GM21723 (cell line): ENCODE measurements around the gene RXFP1.
A peak's percentile ranks its signal among the peaks of the same experiment; 100 is the strongest.

ENCODE experiments used
- ATAC-seq: cut with Tn5 transposase; IDR thresholded peaks from one replicate; pipeline ENCODE4 v1.9.1; 2021; ENCODE audit warnings: mild to moderate bottlenecking, moderate library complexity; ENCODE audit not compliant: unreplicated experiment

The RXFP1 gene

DNA sequence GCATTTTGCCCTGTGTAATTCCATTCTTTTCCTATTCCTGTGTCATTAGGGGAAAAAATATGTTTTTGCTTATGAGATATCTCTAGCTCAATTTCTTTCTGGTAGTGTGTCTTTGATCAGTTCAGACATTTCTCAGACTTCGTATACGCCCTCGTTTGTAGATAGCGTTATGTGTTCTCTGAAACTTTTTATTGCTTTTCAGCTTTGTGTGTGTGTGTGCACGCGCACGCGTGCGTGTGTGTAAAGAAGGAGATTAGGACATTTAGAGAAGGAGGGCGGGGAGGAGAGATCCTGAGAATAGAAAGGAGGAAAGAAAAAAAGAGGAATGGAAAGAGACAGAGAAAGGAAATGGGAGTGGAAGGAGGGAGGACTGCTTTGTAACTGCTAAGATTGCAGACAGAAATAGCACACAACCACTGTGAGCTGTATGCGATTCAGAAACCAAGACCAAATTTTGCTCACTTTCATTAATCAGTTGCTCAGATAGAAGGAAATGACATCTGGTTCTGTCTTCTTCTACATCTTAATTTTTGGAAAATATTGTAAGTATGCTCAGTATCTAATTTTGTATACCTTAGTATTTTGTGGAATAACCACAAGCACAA is at the start of gene RXFP1:
RXFP1 (plus strand) TSS at position 399 of the 605 bp plus-strand sequence; CDS start at position 494, 95 bp downstream.
- no peak for ATAC-seq

DNA sequence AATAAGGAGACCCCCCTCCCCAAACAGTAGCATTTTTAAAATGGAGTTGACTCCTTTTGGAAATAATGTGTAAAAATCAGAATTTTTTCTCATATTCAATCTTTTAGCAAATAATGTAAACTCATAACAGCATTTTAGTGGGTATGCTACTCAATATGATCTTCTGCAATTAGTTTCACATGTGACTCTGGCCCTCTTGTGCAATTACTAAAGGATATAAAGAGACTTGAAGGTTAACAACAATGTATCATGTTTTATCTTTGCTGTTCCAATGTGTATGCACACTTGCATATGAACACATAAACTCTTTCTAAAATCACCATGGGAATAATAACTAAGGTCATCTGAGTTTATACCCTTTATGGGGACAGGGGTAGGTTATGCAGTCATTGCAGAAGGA is 39.9 kb upstream of the RXFP1 start:
- ATAC-seq, result no peak

DNA sequence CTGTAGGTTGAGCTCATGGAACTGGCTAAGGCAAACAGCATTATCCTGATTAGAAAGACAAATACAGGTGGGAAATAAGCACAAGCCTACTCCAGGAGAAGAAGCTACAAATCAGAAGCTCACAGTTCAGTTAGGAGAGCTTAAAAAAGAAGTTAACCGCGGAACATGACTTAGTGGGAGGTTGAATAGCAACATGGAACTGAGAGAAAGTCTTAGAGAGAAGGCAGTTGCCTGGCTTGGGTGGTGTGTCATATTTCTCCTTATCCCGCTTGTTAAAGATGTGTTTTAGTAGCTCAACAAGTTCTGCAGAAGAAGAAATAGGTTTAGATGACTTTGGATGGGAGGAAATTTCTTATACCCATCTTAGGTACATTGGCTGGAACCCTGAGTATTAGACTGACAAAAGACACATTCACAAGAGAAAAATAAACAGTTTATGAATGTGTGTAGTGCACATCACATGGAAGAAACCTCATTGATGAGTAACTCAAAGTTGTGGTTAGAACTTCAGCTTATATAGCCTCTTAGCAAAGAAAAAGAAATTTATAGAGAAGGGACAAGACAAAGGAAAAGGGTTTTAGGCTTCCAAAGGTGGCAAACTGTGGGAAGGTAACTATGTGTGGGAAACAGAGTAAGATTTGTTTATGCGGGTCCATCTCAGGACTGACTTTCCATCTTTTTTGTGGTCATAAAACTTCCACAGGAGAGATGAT is 37.4 kb upstream of the RXFP1 start:
- ATAC-seq, result no peak

DNA sequence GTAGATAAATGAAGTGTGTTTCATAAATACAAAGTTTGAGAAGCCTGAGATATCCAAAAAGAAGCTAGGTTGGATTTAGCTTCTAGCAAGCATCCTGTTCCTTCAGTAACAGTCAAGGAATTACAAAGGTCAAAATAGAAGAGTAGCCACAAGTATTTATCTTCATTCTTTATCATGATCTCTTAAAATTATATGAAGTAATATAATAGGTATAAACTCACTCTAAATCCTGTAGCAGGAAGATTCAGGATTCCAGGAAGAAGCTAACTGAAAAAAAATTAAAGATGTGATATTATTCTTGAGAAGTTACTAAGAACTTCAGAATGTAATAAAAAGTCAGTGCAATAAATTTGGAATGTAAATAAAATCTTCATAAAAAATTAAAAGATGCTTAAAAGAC is 31.1 kb upstream of the RXFP1 start:
- ATAC-seq, result no peak

DNA sequence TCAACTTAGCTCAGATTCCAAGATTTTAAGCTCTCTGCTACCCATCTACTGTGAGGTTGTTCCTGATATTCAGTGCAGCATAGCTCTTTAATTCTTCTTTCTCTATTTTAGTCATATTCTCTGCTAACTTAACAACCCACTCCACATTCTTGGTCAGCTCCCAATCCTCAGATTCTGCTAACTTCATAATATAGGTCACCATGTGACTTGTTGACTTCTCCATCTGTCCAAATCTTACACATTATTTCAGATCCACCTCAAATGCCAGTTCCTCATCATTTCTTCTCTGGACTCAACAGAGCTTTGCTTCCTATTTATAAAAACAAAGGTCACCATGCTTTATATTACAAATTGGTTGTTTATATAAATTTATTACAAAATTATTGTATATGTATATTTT is 29.3 kb upstream of the RXFP1 start:
- ATAC-seq, result no peak

DNA sequence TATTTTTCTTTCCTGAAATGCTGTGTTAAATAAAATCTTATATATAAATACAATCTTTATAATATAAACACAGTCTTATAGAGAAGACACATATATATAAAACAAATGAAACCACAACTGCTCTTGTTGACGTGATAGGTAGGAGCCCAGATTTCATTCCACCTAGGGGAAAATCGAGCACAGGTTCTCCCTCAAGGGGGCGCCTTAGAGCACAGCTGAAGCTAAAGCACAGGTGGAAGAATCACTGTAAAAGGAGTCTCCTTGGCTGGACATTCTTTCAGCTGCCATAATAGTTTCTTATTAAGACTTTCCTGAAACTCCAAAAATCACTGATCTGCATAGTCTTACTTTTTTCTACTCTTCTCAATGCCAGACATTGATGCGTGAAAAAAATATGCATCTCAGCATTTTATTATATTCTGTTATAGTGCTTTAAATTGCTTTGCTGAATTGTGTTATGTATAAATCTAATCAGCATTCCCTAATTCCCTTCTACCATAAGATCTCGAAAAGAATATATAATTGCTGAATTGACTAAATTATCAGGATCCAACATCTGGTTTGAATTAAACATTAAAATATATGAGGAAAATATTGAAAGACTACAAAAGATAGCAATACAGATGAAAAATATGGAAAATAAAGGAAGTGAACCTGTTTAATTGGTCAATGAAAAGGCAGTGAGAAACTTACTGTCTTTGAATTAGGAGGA is 25.5 kb upstream of the RXFP1 start:
- peak; percentile 51 for ATAC-seq

DNA sequence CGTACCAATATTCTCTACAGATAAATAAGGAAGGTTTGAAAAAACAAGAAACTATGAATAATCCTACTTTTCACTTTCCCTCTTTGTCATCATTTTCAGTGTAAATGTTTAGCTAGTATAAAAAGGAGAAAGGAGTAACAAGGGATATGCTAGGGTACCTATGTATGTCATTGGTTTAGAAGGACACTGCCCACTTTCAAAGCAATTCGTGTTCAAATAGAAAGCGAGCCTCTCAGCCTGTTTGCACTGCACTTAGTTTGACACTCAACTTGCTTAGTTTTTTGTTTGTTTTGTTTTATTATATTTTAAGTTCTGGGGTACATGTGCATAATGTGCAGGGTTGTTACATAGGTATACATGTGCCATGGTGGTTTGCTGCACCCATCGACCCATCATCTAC is 21.6 kb upstream of the RXFP1 start:
- no peak for ATAC-seq

DNA sequence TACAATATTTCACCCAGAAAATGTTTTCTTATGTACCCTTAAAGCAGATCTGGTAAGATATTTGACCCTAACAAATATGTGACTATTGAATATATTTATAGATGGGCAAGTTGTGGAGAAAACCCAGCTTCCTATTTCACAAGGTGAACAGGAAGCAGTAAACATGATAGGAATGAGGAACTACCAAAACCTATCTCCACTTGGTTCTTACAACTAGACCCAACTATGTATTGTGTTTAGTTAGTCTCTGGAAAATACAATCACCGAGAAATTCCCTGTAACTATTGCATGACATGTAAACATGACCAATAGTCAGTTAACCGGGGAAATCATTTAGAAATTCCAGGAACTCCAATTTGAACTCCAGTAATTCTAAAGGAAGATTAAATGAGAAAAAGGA is 8.4 kb upstream of the RXFP1 start:
- ATAC-seq, result no peak

DNA sequence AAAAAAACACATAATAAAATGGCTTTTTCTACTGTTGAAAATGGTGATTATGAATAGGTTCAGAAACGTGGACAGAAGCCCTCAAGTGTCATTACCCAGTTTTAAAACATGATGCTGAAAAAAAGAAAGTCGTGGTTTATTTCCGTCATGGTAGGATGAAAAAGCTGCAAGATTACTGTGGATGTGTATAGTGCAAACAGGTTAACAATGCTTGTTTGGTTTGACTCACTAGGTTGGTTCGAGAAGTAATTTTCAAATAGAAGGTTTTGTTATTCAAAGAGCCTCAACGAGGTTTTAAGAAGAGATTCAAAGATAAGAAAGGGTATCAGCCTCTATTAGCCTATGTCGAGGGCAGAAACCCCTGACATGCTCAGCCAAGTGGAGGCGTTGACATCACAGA is 2.5 kb upstream of the RXFP1 start:
- ATAC-seq, result no peak

DNA sequence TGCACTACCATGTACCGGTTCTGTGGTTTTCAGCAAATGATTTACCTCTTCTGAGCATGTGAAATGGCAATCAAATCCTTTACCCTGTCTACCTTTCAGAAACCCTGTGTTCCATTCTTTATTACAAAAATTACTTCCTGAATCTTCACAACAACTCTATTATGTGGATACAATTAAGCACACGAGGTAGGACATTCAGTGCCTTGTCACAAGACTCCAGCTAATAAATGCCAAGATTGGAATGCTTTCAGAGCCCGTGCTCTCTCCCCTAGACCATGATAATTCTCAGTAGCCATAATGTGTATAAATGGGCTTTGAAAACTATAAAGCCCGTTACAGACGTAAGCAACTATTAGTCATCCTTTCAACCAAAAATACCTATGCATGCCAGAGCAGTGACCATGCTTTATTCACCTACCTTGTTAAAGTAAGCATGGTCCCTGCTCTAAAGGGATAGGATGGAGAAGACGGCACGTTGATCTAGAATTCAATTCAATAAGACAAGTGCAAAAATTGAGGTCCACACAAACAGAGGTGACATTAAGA is 2.4 kb downstream of the RXFP1 start:
- no peak for ATAC-seq

DNA sequence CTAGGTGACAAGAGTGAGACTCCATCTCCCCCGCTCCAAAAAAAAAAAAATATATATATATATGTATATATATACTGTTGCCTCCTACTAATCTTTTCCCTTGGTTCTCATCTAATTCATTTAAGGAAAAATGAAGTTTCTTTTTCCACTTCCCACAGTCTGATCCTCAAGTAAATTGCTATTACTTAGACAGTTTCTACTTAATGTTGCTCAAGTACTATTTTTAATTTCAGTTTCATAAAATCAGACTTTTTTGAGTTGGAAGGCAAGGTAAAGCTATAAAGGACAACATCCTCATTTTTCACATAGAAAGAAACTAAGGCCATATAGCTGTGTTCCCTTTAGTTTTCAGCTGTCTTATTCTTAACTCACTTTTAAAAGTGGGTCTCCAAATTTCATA is 5.8 kb downstream of the RXFP1 start:
- no peak for ATAC-seq

DNA sequence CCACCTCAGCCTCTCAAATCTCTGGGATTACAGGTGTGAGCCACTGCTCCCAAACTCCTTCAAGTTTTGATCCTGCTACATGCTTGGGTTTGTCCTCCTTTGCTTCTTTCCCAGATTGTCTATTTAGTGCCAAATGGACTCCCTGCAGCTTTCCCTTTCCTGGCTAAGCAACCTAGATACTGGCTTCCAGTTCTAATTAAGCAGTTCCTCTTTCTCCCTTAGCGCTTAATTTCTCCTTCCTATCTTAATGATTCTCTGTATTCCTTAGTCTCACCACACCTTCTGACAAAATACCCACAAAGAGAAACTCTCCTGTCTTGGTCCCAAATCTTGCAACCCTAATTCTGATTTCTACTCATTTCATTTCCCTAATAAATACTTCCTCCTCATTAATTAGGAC is 7.8 kb downstream of the RXFP1 start:
- ATAC-seq, result no peak

DNA sequence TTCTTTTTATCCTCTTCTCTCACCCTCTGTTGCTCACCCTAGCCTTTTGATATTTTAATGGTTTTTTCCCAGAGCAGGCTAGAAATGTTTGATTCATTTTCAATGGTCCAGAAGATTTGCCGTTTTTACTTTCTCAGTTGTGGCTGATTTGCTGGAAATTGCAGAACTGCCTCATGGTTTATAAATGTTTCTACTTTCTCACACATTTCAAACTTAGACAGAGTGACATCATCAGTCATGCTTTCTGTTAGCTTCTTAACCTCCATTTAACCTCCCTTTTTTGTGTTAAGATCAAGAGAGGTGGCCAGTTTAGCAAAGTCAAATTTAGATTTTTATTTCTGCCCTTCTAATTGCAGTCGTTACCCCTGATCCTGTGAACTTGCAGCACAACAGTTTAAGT is 8.7 kb downstream of the RXFP1 start:
- no peak for ATAC-seq

DNA sequence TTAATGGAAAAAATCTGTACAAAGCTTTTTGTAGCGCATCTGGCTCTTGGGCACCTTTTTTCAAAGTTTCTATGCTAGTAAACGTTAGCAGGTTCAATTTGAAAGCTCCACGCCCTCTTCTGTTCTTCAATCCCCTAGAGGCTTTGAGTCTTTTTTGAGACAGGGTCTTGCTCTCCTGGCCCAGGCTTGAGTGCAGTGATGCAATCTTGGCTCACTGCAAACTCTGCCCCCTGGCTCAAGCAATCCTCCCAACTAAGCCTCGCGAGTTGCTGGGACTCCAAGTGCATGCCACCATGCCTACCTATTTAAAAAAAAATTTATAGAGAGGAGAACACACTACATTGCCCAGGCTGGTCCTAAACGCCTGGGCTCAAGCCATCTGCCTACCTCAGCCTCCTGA is 9.2 kb downstream of the RXFP1 start:
- ATAC-seq, result no peak

DNA sequence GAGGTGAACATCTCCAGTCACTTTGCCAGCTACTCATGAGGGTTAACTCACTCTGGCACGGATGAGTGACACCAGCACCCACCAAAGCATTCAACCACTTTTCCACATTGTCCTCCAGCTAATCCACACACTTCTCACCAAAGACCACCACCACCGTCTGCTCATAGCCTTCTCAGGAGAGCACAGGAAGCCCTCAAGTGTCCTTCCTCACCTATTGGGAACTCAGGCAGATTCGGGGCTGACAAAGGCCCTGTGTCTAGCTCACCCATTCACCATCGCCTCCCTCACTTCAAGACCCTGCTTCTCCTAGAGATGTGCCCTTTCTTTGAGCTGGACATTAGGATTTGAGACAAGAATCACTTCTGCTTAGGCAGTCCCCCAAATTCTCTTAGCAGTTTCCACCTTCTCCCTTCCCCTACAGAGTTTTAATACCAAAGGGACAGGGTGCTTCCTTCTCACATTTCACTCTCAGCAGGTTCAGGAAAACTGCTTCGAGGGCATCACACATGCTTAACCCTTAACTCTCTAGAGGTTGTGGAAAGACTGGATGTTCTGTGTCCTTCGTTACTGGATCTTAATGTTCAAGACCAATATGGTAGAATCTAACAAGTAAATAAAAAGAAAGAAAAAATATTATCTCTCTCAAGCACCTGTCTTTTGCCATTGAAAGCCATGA is 11.0 kb downstream of the RXFP1 start:
- no peak for ATAC-seq

DNA sequence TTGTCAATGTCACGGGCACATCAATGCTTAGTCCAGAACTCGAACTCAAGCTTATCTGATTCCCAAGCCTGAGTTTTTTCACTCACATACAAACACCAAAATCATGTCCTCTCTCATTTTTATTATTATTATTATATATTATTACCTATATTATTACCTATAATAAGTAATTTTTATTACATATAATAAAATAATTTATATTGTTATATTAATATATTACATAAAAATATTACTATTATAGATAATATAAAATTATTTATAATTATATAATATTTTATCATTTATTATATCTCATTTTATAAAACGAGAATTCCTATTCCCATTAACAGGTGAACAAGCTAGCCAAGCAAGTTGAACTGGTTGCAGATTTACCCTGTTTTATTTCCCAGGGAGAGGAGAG is 13.0 kb downstream of the RXFP1 start:
- no peak for ATAC-seq

DNA sequence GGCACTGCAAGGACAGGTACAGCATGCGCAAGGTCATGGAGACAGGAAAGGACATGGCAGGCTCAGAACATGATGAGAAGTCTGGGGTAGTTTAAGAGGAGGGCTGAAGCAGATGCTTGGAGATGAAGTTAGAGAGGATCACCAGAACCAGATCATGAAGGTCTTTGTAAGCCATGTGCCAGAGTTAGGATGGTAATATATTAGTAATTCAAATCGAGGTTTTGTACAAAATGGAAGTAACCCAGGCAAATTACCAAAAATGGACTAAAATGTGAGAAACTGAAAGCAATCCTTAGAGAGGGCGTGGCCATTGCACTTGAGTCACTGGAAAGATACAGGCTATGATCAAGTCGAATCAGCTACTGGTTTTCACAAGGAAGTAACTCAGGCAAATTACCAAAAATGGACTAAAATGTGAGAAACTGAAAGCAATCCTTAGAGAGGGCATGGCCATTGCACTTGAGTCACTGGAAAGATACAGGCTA is 13.5 kb downstream of the RXFP1 start:
- peak; percentile 56 for ATAC-seq

DNA sequence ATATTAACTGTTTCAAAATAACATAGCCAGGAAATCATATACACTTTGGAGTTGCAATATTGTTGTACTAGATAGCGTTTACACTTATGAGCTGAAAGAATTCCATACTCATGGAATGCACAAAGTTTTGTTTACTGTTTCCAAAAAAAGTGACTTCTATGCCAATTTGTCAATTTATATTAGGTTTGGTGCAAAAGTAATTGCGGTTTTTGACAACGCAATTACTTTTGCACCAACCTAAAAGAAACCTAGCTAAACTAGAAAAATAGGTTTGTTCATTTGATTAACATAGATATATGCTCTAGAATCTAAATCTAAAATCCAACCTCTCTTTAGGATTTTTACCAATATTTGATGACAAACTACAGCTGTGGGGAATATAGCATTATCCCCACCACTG is 15.2 kb downstream of the RXFP1 start:
- ATAC-seq, result no peak

DNA sequence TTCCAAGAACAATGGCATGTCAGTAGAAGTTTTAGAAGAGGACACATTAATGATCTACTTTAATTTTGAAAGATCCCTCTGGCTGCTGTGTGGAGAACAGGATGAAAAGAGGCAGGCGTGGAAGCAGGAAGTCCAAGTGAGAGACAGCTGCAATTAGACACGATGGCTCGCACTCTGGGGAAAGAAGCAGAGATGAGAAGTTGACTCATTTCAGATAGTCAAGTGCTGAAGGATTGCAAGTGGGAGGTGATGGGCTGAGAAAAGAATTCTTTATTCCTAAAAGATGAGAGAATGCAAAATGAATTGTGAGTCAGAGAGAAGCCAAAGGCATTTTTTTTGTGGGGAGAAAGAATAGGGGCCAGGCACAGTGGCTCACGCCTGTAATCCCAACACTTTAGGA is 16.5 kb downstream of the RXFP1 start:
- ATAC-seq, result no peak

DNA sequence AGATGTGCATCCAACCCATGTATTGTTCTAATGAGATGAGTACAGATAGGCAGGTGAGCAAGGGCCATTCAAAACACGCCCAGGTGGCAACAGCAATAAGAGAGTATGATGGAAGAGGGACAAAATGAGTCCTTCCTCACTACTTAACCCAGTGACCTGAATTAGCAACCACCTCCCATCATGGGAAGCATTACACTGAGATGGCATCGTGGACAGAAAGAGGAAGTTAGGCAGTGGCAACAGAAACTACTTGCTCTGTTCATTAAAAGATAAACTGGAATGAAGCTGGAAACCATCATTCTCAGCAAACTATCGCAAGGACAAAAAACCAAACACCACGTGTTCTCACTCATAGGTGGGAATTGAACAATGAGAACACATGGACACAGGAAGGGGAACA is 17.2 kb downstream of the RXFP1 start:
- ATAC-seq, result no peak
